Brain microvascular endothelial cell (primary cell): ENCODE data around the gene KLK2.

Experiments
- DNase-seq: peaks from one replicate; pipeline ENCODE4 v3.0.0-alpha.2; 2020
- H3K27ac ChIP-seq: fragments of 250-450 bp; sonication (Bioruptor Pico); 2 replicates; pipeline ENCODE4 v1.5.1; 2020; ENCODE audit warnings: mild to moderate bottlenecking, moderate library complexity
- H3K27me3 ChIP-seq: fragments of 250-450 bp; sonication (Bioruptor Pico); replicated peaks from 2 replicates; pipeline ENCODE4 v1.5.1; 2020; ENCODE audit warnings: mild to moderate bottlenecking
- H3K36me3 ChIP-seq: fragments of 250-450 bp; sonication (Bioruptor Pico); replicated peaks from 2 replicates; pipeline ENCODE4 v1.5.1; 2020; ENCODE audit warnings: mild to moderate bottlenecking
- H3K4me3 ChIP-seq: 2 replicates; pipeline ENCODE4 v1.5.1; 2011; ENCODE audit warnings: low read depth, mild to moderate bottlenecking, control low read depth, low read length, moderate library complexity
- CTCF ChIP-seq: IDR thresholded peaks from 2 replicates; pipeline ENCODE4 v1.5.1; 2011; ENCODE audit warnings: low read depth, mild to moderate bottlenecking, moderate library complexity, low read length, control low read depth, inconsistent platforms; ENCODE audit errors: missing control alignments
- in situ Hi-C: cut with HindIII; loops from 2 replicates; pipeline ENCODE4 v1.10.0; 2017; ENCODE audit warnings: low sequenced_read_pairs, low pct_ligation_motif_present

Gene KLK2

GRCh38 chr19:50842130-50842529 is 31.1 kb upstream of the KLK2 start:
- DNase-seq, result no peak
- in situ Hi-C loops, result no loop called here
- no peak overlapping the region for H3K27ac ChIP-seq
- no peak overlapping the region for H3K4me3 ChIP-seq
- no peaks in the 10 kb centered on the region for H3K36me3 ChIP-seq
- no peak for TF ChIP-seq CTCF
- no peaks in the 10 kb centered on the region for H3K27me3 ChIP-seq

GRCh38 chr19:50843205-50843604 is 30.0 kb upstream of the KLK2 start:
- no peak for DNase-seq
- in situ Hi-C loops, result no loop called here
- Histone ChIP-seq H3K4me3 (no peak overlapping the region), H3K36me3 (no peaks in the 10 kb centered on the region), H3K27me3 (no peaks in the 10 kb centered on the region), H3K27ac (no peak overlapping the region)
- no peak for TF ChIP-seq CTCF

GRCh38 chr19:50843701-50844221 is 29.5 kb upstream of the KLK2 start:
- no peak for TF ChIP-seq CTCF

GRCh38 chr19:50844296-50844935 is 28.8 kb upstream of the KLK2 start:
- TF ChIP-seq CTCF, result no peak
- in situ Hi-C loops, result no loop called here
- no peak for DNase-seq

More at GRCh38 chr19:50843701-50844221, 29.5 kb upstream of the KLK2 start:
- no peak overlapping the region for H3K27ac ChIP-seq
- H3K4me3 ChIP-seq, result no peak overlapping the region
- no peaks in the 10 kb centered on the region for H3K36me3 ChIP-seq
- H3K27me3 ChIP-seq, result no peaks in the 10 kb centered on the region
- no peak for DNase-seq
- in situ Hi-C loops, result no loop called here

GRCh38 chr19:50850738-50851137 is 22.5 kb upstream of the KLK2 start:
- H3K36me3 ChIP-seq, result no peaks in the 10 kb centered on the region
- in situ Hi-C loops, result no loop called here
- DNase-seq, result no peak
- H3K27me3 ChIP-seq, result no peaks in the 10 kb centered on the region
- H3K27ac ChIP-seq, result no peak overlapping the region
- H3K4me3 ChIP-seq, result no peak overlapping the region
- no peak for TF ChIP-seq CTCF

More at GRCh38 chr19:50844296-50844935, 28.8 kb upstream of the KLK2 start:
- Histone ChIP-seq H3K4me3 (no peak overlapping the region), H3K27ac (no peak overlapping the region), H3K36me3 (no peaks in the 10 kb centered on the region), H3K27me3 (no peaks in the 10 kb centered on the region)

GRCh38 chr19:50851620-50852019 is 21.6 kb upstream of the KLK2 start:
- no peaks in the 10 kb centered on the region for H3K27me3 ChIP-seq
- H3K4me3 ChIP-seq, result no peak overlapping the region
- in situ Hi-C loops, result no loop called here
- no peaks in the 10 kb centered on the region for H3K36me3 ChIP-seq
- no peak for TF ChIP-seq CTCF
- H3K27ac ChIP-seq, result no peak overlapping the region
- DNase-seq, result no peak
